DND-41 (cell line): ENCODE results near the gene SORBS1.

ENCODE experiments used
- EZH2 ChIP-seq: IDR thresholded peaks from 3 replicates; pipeline ENCODE4 v1.6.1; 2012; ENCODE audit warnings: borderline replicate concordance, low read depth, mild to moderate bottlenecking, moderate library complexity, low read length, inconsistent platforms; ENCODE audit not compliant: severe bottlenecking
- TF ChIP-seq, protein P1 (sequence below): IDR thresholded peaks from 2 replicates; pipeline ENCODE4 v1.5.1; 2012; ENCODE audit warnings: borderline replicate concordance, low read length, moderate library complexity, mild to moderate bottlenecking; ENCODE audit not compliant: poor library complexity, severe bottlenecking; ENCODE audit errors: extremely low read depth

DNA sequence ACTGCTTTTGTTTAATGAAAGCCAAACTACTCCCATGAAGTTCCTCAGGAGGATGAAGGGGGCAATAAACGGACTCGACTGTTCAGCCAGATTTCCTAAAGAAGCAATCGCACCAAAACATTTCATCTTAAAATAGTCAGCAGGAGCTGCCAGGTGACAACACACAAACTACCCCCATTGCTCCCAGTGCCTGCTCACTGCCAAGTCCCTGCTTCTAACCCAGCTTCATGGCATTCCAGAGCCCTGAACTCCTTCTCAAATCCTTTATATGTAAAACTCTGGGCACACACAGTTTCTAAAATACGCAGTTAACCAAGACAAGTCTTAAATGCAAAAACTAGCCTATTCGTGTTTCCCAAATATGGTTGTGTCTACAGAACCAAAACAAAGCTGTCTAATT, 110.0 kb downstream of the SORBS1 start:
- TF ChIP-seq, protein P1, sequence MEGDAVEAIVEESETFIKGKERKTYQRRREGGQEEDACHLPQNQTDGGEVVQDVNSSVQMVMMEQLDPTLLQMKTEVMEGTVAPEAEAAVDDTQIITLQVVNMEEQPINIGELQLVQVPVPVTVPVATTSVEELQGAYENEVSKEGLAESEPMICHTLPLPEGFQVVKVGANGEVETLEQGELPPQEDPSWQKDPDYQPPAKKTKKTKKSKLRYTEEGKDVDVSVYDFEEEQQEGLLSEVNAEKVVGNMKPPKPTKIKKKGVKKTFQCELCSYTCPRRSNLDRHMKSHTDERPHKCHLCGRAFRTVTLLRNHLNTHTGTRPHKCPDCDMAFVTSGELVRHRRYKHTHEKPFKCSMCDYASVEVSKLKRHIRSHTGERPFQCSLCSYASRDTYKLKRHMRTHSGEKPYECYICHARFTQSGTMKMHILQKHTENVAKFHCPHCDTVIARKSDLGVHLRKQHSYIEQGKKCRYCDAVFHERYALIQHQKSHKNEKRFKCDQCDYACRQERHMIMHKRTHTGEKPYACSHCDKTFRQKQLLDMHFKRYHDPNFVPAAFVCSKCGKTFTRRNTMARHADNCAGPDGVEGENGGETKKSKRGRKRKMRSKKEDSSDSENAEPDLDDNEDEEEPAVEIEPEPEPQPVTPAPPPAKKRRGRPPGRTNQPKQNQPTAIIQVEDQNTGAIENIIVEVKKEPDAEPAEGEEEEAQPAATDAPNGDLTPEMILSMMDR = no peak
- no peak for TF ChIP-seq EZH2
